ENCODE measurements around the gene B4GALNT1.
A peak's percentile ranks its signal among the peaks of the same experiment; 100 is the strongest.
"Not testable (repeated sequence)": the region's sequence is repeated elsewhere in the genome, so short reads cannot be mapped to it uniquely, and the experiment has no call there.

The B4GALNT1 gene

GRCh38 chr12:57632958-57633840, at the start of gene B4GALNT1:
TSS of gene B4GALNT1 (minus strand) at chr12:57633201. CDS start at chr12:57632132, 1,069 bp downstream.
- DNase-seq (ENCODE audit: low read depth) = peak; percentile 53

GRCh38 chr12:57679697-57680096, 46.7 kb upstream of the B4GALNT1 start:
- no peak for DNase-seq (ENCODE audit: low read depth)

GRCh38 chr12:57677947-57678346, 44.9 kb upstream of the B4GALNT1 start:
- DNase-seq (ENCODE audit: low read depth) = not testable (repeated sequence)

DNA sequence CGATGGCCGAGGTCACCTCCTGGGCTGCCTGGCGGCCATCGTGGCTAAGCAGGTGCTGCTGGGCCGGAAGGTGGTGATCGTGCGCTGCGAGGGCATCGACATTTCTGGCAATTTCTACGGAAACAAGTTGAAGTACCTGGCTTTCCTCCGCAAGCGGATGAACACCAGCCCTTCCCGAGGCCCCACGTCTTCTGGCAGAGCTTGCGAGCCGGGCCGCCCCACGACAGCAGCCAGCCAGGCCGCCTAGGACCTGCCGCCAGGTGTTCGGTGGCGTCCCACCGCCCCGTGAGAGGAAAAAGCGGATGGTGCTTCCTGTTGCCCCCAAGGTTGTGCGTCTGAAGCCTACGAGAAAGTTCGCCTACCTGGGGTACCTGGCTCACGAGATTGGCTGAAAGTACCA, 41.7 kb upstream of the B4GALNT1 start:
- DNase-seq (ENCODE audit: low read depth) = no peak

DNA sequence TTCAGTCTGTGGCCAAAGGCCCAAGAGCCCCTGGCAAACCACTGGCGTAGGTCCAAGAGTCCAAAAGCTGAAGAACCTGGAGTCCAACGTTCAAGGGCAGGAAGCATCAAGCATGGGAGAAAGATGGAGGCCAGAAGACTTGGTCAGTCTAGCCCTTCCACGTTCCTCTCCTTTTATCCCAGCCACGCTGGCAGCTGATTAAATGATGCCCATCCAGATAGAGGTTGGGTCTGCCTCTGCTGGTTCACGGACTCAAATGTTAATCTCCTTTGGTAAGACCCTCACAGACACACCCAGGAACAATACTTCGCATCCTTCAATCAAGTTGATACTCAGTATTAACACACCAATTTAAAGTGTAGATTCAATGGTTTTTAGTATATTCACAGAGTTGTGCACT, 39.8 kb upstream of the B4GALNT1 start:
- DNase-seq (ENCODE audit: low read depth) = no peak

- DNase-seq (ENCODE audit: low read depth) = not testable (repeated sequence)
Measured at GRCh38 chr12:57671811-57672210, 38.8 kb upstream of the B4GALNT1 start.

- not testable (repeated sequence) for DNase-seq (ENCODE audit: low read depth)
Measured at GRCh38 chr12:57669691-57670090, 36.7 kb upstream of the B4GALNT1 start.

DNA sequence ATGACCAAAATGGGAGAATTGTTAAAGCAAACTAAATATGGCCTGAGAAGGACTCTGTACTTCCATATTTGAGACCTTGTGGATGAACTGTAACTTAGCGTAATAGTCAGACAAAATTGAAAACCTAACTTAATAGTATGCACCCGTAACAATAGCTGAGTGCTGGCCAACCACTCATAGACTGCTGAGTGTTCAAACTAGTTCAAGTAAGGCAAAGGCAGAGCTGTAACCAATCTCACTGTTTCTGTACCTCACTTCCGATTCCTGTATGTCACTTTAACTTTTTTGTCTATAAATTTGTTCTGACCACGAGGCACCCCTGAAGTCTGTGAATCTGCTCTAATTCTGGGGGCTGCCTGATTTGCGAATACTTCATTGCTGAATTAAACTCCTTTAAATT, 33.9 kb upstream of the B4GALNT1 start:
- DNase-seq (ENCODE audit: low read depth) = no peak

DNA sequence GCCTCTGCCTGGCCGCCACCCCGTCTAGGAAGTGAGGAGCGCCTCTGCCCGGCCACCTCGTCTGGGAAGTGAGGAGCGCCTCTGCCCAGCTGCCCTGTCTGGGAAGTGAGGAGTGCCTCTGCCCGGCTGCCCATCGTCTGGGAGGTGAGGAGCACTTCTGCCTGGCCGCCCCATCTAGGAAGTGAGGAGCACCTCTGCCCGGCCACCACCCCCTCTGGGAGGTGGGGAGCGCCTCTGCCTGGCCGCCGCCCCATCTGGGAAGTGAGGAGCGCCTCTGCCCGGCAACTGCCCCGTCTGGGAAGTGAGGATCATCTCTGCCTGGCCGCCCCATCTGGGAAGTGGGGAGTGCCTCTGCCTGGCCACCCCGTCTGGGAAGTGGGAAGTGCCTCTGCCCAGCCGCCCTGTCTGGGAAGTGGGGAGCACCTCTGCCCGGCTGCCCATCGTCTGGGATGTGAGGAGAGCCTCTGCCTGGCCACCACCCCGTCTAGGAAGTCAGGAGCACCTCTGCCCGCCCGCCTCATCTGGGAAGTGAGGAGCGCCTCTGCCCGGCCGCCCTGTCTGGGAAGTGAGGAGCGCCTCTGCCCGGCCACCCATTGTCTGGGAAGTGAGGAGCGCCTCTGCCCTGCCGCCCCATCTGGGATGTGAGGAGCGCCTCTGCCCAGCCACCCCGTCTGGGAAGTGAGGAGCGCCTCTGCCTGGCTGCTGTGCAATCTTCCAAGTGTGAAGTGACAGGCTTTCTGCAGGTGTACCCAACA, 32.2 kb upstream of the B4GALNT1 start:
- DNase-seq (ENCODE audit: low read depth) = not testable (repeated sequence)

- DNase-seq (ENCODE audit: low read depth) = no peak
Measured at GRCh38 chr12:57661376-57661775, 28.4 kb upstream of the B4GALNT1 start.

DNA sequence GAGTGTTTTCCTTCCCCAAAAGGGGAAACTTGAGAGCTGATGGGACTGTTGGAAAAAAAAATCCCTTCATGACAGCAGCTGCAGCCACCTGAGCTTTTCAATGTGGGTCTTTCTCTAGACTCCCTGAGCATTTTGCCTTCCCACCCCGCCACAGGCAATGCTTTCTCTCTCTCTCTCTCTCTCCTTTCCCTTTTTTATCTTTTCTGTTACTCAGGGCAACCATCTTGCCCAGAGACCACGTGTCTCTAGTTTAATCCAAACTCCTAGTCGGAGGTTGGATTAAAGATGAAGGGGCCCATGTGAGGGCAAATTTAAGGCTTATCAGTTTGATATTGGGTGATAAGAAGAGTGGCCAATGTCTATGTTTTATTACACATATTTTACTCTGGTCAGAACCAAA, 25.9 kb upstream of the B4GALNT1 start:
- no peak for DNase-seq (ENCODE audit: low read depth)

- no peak for DNase-seq (ENCODE audit: low read depth)
Measured at GRCh38 chr12:57657744-57658143, 24.7 kb upstream of the B4GALNT1 start.

DNA sequence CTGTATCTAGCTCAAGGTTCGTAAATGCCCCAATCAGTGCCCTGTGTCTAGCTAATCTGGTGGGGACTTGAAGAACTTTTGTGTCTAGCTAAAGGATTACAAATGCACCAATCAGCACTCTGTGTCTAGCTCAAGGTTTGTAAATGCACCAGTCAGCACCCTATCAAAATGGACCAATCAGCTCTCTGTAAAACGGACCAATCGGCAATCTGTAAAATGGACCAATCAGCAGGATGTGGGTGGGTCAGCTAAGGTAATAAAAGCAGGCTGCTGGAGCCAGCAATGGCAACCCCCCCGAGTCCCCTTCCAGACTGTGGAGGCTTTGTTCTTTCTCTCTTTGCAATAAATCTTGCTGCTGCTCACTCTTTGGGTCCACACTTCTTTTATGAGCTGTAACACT, 23.4 kb upstream of the B4GALNT1 start:
- DNase-seq (ENCODE audit: low read depth) = not testable (repeated sequence)

DNA sequence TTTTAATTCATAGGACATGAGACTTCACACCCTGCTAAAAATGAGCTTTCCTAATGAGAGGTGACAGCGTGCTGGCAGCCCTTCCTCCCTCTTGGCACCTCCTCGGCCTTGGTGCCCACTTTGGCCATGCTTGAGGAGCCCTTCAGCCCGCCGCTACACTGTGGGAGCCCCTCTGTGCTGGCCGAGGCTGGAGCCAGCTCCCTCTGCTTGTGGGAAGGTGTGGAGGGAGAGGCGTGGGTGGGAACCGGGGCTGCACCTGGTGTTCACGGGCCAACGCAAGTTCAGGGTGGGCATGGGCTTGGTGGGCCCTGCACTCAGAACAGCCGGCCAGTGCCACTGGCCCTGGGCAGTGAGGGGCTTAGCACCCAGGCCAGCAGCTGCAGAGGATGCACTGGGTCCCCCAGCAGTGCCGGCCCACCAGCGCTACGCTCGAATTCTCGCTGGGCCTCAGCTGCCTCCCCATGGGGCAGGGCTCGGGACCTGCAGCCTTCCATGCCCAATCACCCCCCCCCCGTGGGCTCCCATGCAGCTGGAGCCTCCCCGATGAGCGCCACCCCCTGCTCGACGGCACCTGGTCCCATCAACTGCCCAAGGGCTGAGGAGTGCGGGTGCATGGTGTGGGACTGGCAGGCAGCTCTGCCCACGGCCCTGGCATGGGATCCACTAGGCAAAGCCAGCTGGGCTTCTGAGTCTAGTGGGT, 22.7 kb upstream of the B4GALNT1 start:
- no peak for DNase-seq (ENCODE audit: low read depth)

- DNase-seq (ENCODE audit: low read depth) = no peak
Measured at GRCh38 chr12:57654042-57654441, 21.0 kb upstream of the B4GALNT1 start.

DNA sequence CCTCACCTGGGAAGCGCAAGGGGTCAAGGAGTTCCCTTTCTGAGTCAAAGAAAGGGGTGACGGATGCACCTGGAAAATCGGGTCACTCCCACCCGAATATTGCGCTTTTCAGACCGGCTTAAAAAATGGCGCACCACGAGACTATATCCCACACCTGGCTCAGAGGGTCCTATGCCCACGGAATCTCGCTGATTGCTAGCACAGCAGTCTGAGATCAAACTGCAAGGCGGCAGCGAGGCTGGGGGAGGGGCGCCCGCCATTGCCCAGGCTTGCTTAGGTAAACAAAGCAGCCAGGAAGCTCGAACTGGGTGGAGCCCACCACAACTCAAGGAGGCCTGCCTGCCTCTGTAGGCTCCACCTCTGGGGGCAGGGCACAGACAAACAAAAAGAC, 13.7 kb upstream of the B4GALNT1 start:
- not testable (repeated sequence) for DNase-seq (ENCODE audit: low read depth)

GRCh38 chr12:57645990-57646658, 13.1 kb upstream of the B4GALNT1 start:
- not testable (repeated sequence) for DNase-seq (ENCODE audit: low read depth)

- no peak for DNase-seq (ENCODE audit: low read depth)
Measured at GRCh38 chr12:57641699-57642442, 8.9 kb upstream of the B4GALNT1 start.

GRCh38 chr12:57640175-57641042, 7.4 kb upstream of the B4GALNT1 start:
- DNase-seq (ENCODE audit: low read depth) = no peak

DNA sequence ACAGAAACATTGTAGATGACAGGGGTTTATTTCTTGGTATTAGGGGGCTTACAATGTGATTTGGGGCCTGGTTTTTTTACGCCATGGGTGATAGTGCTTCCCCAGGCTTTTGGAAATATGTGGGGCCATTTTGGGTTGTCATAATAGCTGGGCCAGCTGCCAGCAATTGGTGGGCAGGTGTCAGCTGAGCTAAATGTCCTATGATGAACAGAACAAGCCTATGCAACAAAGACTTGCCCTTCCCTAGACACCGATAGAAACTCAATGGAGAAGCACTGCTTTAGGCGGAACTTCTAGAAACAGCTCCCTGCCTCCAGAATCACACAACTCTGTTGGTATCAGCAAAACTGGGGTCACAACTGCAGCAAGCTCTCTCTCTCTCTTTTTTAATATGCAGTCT, 5.1 kb upstream of the B4GALNT1 start:
- no peak for DNase-seq (ENCODE audit: low read depth)

Data from stimulated activated CD8-positive, alpha-beta memory T cell treated with anti-CD3 and anti-CD28 coated beads, Interleukin-12 subunit alpha, Interleukin-12 subunit beta, amount 100 ng/mL, for 4 hours (primary cell).